GM23248 (cell line): Measurements from ENCODE around the gene TMEM181. TPM values are rescaled to one million over a fixed set of nuclear protein-coding genes. Genes with fewer than 3 reads are reported as not detected.

Experiments used
- DNase-seq: peaks from one replicate; pipeline ENCODE4 v3.0.0-alpha.2; 2015
- H2AFZ ChIP-seq: fragments of 200-600 bp; sonication (generic); 2 replicates; pipeline ENCODE4 v1.6.1; 2016; ENCODE audit warnings: antibody characterized with exemption
- H3F3A ChIP-seq: fragments of 200-600 bp; sonication (generic); 2 replicates; pipeline ENCODE4 v1.6.1; 2016; ENCODE audit warnings: mild to moderate bottlenecking, antibody characterized with exemption, mixed run types; ENCODE audit not compliant: insufficient read depth
- H3K27ac ChIP-seq: fragments of 200-600 bp; sonication (generic); 2 replicates; pipeline ENCODE4 v1.5.1; 2016; ENCODE audit warnings: mild to moderate bottlenecking
- H3K27me3 ChIP-seq: fragments of 200-600 bp; sonication (generic); replicated peaks from 2 replicates; pipeline ENCODE4 v1.6.1; 2016; ENCODE audit warnings: mild to moderate bottlenecking; ENCODE audit not compliant: insufficient read depth
- H3K36me3 ChIP-seq: fragments of 200-600 bp; sonication (generic); 2 replicates; pipeline ENCODE4 v1.6.1; 2016; ENCODE audit warnings: low read depth, mild to moderate bottlenecking
- H3K4me1 ChIP-seq: fragments of 200-600 bp; sonication (generic); 2 replicates; pipeline ENCODE4 v1.6.1; 2016; ENCODE audit warnings: mild to moderate bottlenecking; ENCODE audit not compliant: insufficient read depth
- H3K4me2 ChIP-seq: fragments of 200-600 bp; sonication (generic); one replicate; pipeline ENCODE4 v1.6.1; 2016; ENCODE audit warnings: mild to moderate bottlenecking; ENCODE audit not compliant: unreplicated experiment
- H3K4me3 ChIP-seq: fragments of 200-600 bp; sonication (generic); 2 replicates; pipeline ENCODE4 v1.5.1; 2016; ENCODE audit warnings: mild to moderate bottlenecking
- H3K79me2 ChIP-seq: fragments of 200-600 bp; sonication (generic); 2 replicates; pipeline ENCODE4 v1.6.1; 2016; ENCODE audit warnings: mild to moderate bottlenecking; ENCODE audit not compliant: insufficient read depth
- H3K9ac ChIP-seq: fragments of 200-600 bp; sonication (generic); 2 replicates; pipeline ENCODE4 v1.6.1; 2016; ENCODE audit warnings: mild to moderate bottlenecking
- H3K9me2 ChIP-seq: fragments of 200-600 bp; sonication (generic); 2 replicates; pipeline ENCODE4 v1.6.1; 2016; ENCODE audit warnings: mixed run types, mild to moderate bottlenecking, moderate library complexity; ENCODE audit not compliant: insufficient read depth
- H3K9me3 ChIP-seq: fragments of 200-600 bp; sonication (generic); one replicate; pipeline ENCODE4 v1.6.1; 2017; ENCODE audit warnings: low read depth
- H4K20me1 ChIP-seq: fragments of 200-600 bp; sonication (generic); 2 replicates; pipeline ENCODE4 v1.6.0; 2016; ENCODE audit not compliant: insufficient read depth
- EZH2 ChIP-seq: fragments of 200-600 bp; sonication (generic); IDR thresholded peaks from 2 replicates; pipeline ENCODE4 v1.6.1; 2018; ENCODE audit warnings: antibody characterized with exemption, mild to moderate bottlenecking; ENCODE audit not compliant: insufficient read depth, poor library complexity, severe bottlenecking
- EZH2phosphoT487 ChIP-seq: fragments of 200-600 bp; sonication (generic); IDR thresholded peaks from 2 replicates; pipeline ENCODE4 v1.6.1; 2018; ENCODE audit warnings: antibody characterized with exemption, moderate library complexity, mild to moderate bottlenecking, low read depth; ENCODE audit not compliant: insufficient read depth
- WGBS, 2 experiments: methylation state at CpG; one replicate each; pipeline ENCODE4 v1.1.6; 2015 to 2017; ENCODE audit warnings: low lambda C conversion rate in 2 of 2, low coverage in 1 of 2; ENCODE audit errors: missing lambda C conversion rate in 2 of 2; 5-methylcytosine and 5-hydroxymethylcytosine counted together
- in situ Hi-C: fragments of 300-500 bp; cut with MboI; formaldehyde crosslinking; loops from 2 replicates; pipeline ENCODE4 v1.15.0; 2020
- polyA plus RNA-seq: library from polyadenylated mRNA; unstranded; fragments of >200 nt; fragmentation: Nextera tagmentation; extraction: Ambion mirVana; gene quantifications from 2 replicates; pipeline ENCODE4 v1.2.1, GENCODE V29; 2016
- total RNA-seq: library from RNA; depleted of rRNA; stranded (reverse); fragments of >200 nt; shearing (Covaris generic); gene quantifications from 2 replicates; pipeline ENCODE4 v1.2.3, GENCODE V29; 2014

TMEM181 gene
- total and polyA plus RNA-seq, 2 experiments from 2014 or later = 30.7 to 52.6 TPM

DNA sequence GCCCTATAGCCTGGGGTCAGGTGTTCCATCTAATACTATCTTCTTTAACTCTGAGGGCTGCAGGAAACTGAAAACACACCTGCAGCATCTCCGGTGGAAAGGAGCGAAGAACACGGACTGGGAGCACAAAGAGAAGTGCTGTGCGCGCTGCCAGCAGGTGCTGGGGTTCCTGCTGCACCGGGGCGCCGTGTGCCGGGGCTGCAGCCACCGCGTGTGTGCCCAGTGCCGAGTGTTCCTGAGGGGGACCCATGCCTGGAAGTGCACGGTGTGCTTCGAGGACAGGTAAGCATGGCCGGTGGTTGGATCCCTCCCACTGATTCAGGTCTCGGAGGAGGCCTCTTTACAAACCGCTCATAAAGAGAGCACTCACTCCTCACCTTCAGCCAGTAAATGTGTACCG lies 105.4 kb downstream of the TMEM181 start:
- Histone ChIP-seq H4K20me1 (no peaks in the 10 kb centered on the region), H3K36me3 (no peaks in the 10 kb centered on the region), H3K4me3 (no peak overlapping the region), H3F3A (no peaks in the 10 kb centered on the region), H3K27me3 (no peaks in the 10 kb centered on the region), H3K27ac (no peak overlapping the region), H3K9me2 (no peaks in the 10 kb centered on the region), H3K79me2 (no peaks in the 10 kb centered on the region), H3K9ac (no peak overlapping the region), H3K4me1 (peaks cover 8% of the 10 kb centered on the region; the same call in 1 of the 2 replicates), H3K4me2 (no peak overlapping the region), H3K9me3 (no peaks in the 10 kb centered on the region), H2AFZ (no peak overlapping the region)
- in situ Hi-C loops = no loop called here
- no peak for DNase-seq
- 97 to 99% methylated on average over 14 to 18 of the region's 18 CpGs for WGBS, 2 experiments
- no peak for TF ChIP-seq EZH2phosphoT487
- TF ChIP-seq EZH2 = no peak

- Histone ChIP-seq H4K20me1 (no peaks in the 10 kb centered on the region), H3K9ac (no peak overlapping the region), H3K4me1 (peaks cover 8% of the 10 kb centered on the region; the same call in 1 of the 2 replicates), H3F3A (no peaks in the 10 kb centered on the region), H3K27ac (no peak overlapping the region), H3K27me3 (no peaks in the 10 kb centered on the region), H3K9me2 (no peaks in the 10 kb centered on the region), H3K79me2 (no peaks in the 10 kb centered on the region), H2AFZ (no peak overlapping the region), H3K4me2 (no peak overlapping the region), H3K4me3 (no peak overlapping the region), H3K9me3 (no peaks in the 10 kb centered on the region), H3K36me3 (no peaks in the 10 kb centered on the region)
- in situ Hi-C loops = no loop called here
- no peak for TF ChIP-seq EZH2
- TF ChIP-seq EZH2phosphoT487 = no peak
- peak; percentile 60 for DNase-seq
- 85 to 87% methylated on average over 14 of the region's 14 CpGs for WGBS, 2 experiments
Measured at GRCh38 chr6:158666628-158667359, 106.9 kb downstream of the TMEM181 start.

- WGBS, 2 experiments = 89 to 91% methylated on average over 8 of the region's 8 CpGs
- Histone ChIP-seq H3K4me1 (peaks cover 8% of the 10 kb centered on the region; the same call in 1 of the 2 replicates), H3K79me2 (no peaks in the 10 kb centered on the region), H3K27me3 (no peaks in the 10 kb centered on the region), H2AFZ (no peak overlapping the region), H3F3A (no peaks in the 10 kb centered on the region), H4K20me1 (no peaks in the 10 kb centered on the region), H3K4me3 (no peak overlapping the region), H3K36me3 (no peaks in the 10 kb centered on the region), H3K4me2 (no peak overlapping the region), H3K27ac (no peak overlapping the region), H3K9me3 (no peaks in the 10 kb centered on the region), H3K9me2 (no peaks in the 10 kb centered on the region), H3K9ac (no peak overlapping the region)
- TF ChIP-seq EZH2 = no peak
- no peak for TF ChIP-seq EZH2phosphoT487
- DNase-seq = no peak
- in situ Hi-C loops = no loop called here
Measured at GRCh38 chr6:158667360-158667981, 107.6 kb downstream of the TMEM181 start.

DNA sequence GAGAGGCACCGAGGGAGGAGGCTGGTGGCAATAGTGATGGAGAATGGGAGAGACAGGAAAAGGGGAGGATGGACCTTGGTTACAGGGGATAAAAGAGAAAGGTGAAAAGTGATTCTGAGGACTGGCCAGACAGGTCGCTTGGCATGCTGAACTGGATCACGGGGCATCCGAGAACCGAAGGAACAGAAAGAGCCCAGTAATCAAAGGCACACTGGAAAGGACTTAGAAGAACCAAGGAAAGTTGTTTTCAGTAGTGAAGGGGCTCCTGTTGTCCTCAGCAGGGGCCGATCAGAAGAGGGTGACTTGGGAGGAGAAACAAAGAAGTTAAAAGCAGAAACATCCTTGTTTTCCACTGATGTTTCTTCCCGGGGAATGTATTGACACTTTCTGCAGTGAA lies 108.8 kb downstream of the TMEM181 start:
- Histone ChIP-seq H3K27me3 (no peaks in the 10 kb centered on the region), H3K4me3 (no peak overlapping the region), H3K9me2 (no peaks in the 10 kb centered on the region), H2AFZ (no peak overlapping the region), H3K36me3 (no peaks in the 10 kb centered on the region), H3F3A (no peaks in the 10 kb centered on the region), H3K27ac (no peak overlapping the region), H3K4me1 (peaks cover 8% of the 10 kb centered on the region; the same call in 1 of the 2 replicates), H3K79me2 (no peaks in the 10 kb centered on the region), H3K4me2 (no peak overlapping the region), H4K20me1 (no peaks in the 10 kb centered on the region), H3K9ac (no peak overlapping the region), H3K9me3 (no peaks in the 10 kb centered on the region)
- in situ Hi-C loops = no loop called here
- 61 to 62% methylated on average over 7 of the region's 7 CpGs for WGBS, 2 experiments
- TF ChIP-seq EZH2phosphoT487 (no peak), EZH2 (no peak)
- no peak for DNase-seq
